Measurements from ENCODE around the gene TSSK6.

Gene TSSK6

GRCh38 chr19:19502281-19502680, 13.1 kb downstream of the TSSK6 start:
- no peak for TF ChIP-seq SUZ12 (IDR thresholded peaks at IDR 0.05; ENCODE audit: extremely low read depth, insufficient read depth, insufficient read length)
- no peak for TF ChIP-seq ZNF274 (IDR thresholded peaks at IDR 0.05; ENCODE audit: low read depth, low read length)
- TF ChIP-seq YY1 (IDR thresholded peaks at IDR 0.05; ENCODE audit: insufficient read depth, insufficient read length) = no peak
- Histone ChIP-seq H3K4me3 (ENCODE audit: insufficient read length, low read depth) (no peak overlapping the region), H3K27me3 (ENCODE audit: insufficient read depth, insufficient read length) (no peaks in the 10 kb centered on the region), H3K36me3 (ENCODE audit: insufficient read depth, insufficient read length, low read length) (peaks cover 97% of the 10 kb centered on the region), H3K4me1 (ENCODE audit: insufficient read depth, insufficient read length) (peaks cover 7% of the 10 kb centered on the region), H3K9ac (ENCODE audit: insufficient read length, low read depth) (no peak overlapping the region), H3K9me3 (ENCODE audit: insufficient read depth, low read length) (no peaks in the 10 kb centered on the region)
- no peak for DNase-seq (ENCODE audit: low read depth, low spot score)

GRCh38 chr19:19501798-19502197, 13.6 kb downstream of the TSSK6 start:
- TF ChIP-seq YY1 (IDR thresholded peaks at IDR 0.05; ENCODE audit: insufficient read depth, insufficient read length) (no peak), SUZ12 (IDR thresholded peaks at IDR 0.05; ENCODE audit: extremely low read depth, insufficient read depth, insufficient read length) (no peak), ZNF274 (IDR thresholded peaks at IDR 0.05; ENCODE audit: low read depth, low read length) (no peak)

GRCh38 chr19:19500975-19501644, 14.2 kb downstream of the TSSK6 start:
- Histone ChIP-seq H3K9ac (ENCODE audit: insufficient read length, low read depth) (no peak overlapping the region), H3K4me1 (ENCODE audit: insufficient read depth, insufficient read length) (peaks cover 7% of the 10 kb centered on the region), H3K4me3 (ENCODE audit: insufficient read length, low read depth) (no peak overlapping the region), H3K36me3 (ENCODE audit: insufficient read depth, insufficient read length, low read length) (peaks cover 100% of the 10 kb centered on the region), H3K9me3 (ENCODE audit: insufficient read depth, low read length) (no peaks in the 10 kb centered on the region), H3K27me3 (ENCODE audit: insufficient read depth, insufficient read length) (no peaks in the 10 kb centered on the region)
- DNase-seq (ENCODE audit: low read depth, low spot score) = no peak
- TF ChIP-seq YY1 (IDR thresholded peaks at IDR 0.05; ENCODE audit: insufficient read depth, insufficient read length) = no peak
- no peak for TF ChIP-seq ZNF274 (IDR thresholded peaks at IDR 0.05; ENCODE audit: low read depth, low read length)
- TF ChIP-seq SUZ12 (IDR thresholded peaks at IDR 0.05; ENCODE audit: extremely low read depth, insufficient read depth, insufficient read length) = no peak

More at GRCh38 chr19:19501798-19502197, 13.6 kb downstream of the TSSK6 start:
- Histone ChIP-seq H3K9me3 (ENCODE audit: insufficient read depth, low read length) (no peaks in the 10 kb centered on the region), H3K27me3 (ENCODE audit: insufficient read depth, insufficient read length) (no peaks in the 10 kb centered on the region), H3K36me3 (ENCODE audit: insufficient read depth, insufficient read length, low read length) (peaks cover 99% of the 10 kb centered on the region), H3K9ac (ENCODE audit: insufficient read length, low read depth) (no peak overlapping the region), H3K4me3 (ENCODE audit: insufficient read length, low read depth) (no peak overlapping the region), H3K4me1 (ENCODE audit: insufficient read depth, insufficient read length) (peaks cover 7% of the 10 kb centered on the region)
- DNase-seq (ENCODE audit: low read depth, low spot score) = no peak

GRCh38 chr19:19499272-19499995, 15.9 kb downstream of the TSSK6 start:
- peaks cover 3% of the 10 kb centered on the region for H3K4me1 ChIP-seq (ENCODE audit: insufficient read depth, insufficient read length)
- TF ChIP-seq ZNF274 (IDR thresholded peaks at IDR 0.05; ENCODE audit: low read depth, low read length) = no peak
- TF ChIP-seq SUZ12 (IDR thresholded peaks at IDR 0.05; ENCODE audit: extremely low read depth, insufficient read depth, insufficient read length) = no peak
- no peak for TF ChIP-seq YY1 (IDR thresholded peaks at IDR 0.05; ENCODE audit: insufficient read depth, insufficient read length)
- H3K4me3 ChIP-seq (ENCODE audit: insufficient read length, low read depth) = no peak overlapping the region
- no peak for DNase-seq (ENCODE audit: low read depth, low spot score)
- H3K36me3 ChIP-seq (ENCODE audit: insufficient read depth, insufficient read length, low read length) = peaks cover 97% of the 10 kb centered on the region
- no peak overlapping the region for H3K9ac ChIP-seq (ENCODE audit: insufficient read length, low read depth)
- no peaks in the 10 kb centered on the region for H3K9me3 ChIP-seq (ENCODE audit: insufficient read depth, low read length)
- H3K27me3 ChIP-seq (ENCODE audit: insufficient read depth, insufficient read length) = no peaks in the 10 kb centered on the region

- no peak for DNase-seq (ENCODE audit: low read depth, low spot score)
- H3K9ac ChIP-seq (ENCODE audit: insufficient read length, low read depth) = peak overlapping the region; percentile 18
- no peak overlapping the region for H3K4me3 ChIP-seq (ENCODE audit: insufficient read length, low read depth)
- no peaks in the 10 kb centered on the region for H3K27me3 ChIP-seq (ENCODE audit: insufficient read depth, insufficient read length)
- TF ChIP-seq YY1 (IDR thresholded peaks at IDR 0.05; ENCODE audit: insufficient read depth, insufficient read length) (no peak), ZNF274 (IDR thresholded peaks at IDR 0.05; ENCODE audit: low read depth, low read length) (no peak), SUZ12 (IDR thresholded peaks at IDR 0.05; ENCODE audit: extremely low read depth, insufficient read depth, insufficient read length) (no peak)
- H3K9me3 ChIP-seq (ENCODE audit: insufficient read depth, low read length) = no peaks in the 10 kb centered on the region
- H3K36me3 ChIP-seq (ENCODE audit: insufficient read depth, insufficient read length, low read length) = peaks cover 96% of the 10 kb centered on the region
- H3K4me1 ChIP-seq (ENCODE audit: insufficient read depth, insufficient read length) = peaks cover 6% of the 10 kb centered on the region
These were observed 16.9 kb downstream of the TSSK6 start for GRCh38 chr19:19498255-19498991.

GRCh38 chr19:19495614-19496603, 19.4 kb downstream of the TSSK6 start:
- no peaks in the 10 kb centered on the region for H3K27me3 ChIP-seq (ENCODE audit: insufficient read depth, insufficient read length)
- no peak overlapping the region for H3K4me3 ChIP-seq (ENCODE audit: insufficient read length, low read depth)
- no peaks in the 10 kb centered on the region for H3K9me3 ChIP-seq (ENCODE audit: insufficient read depth, low read length)
- no peak overlapping the region for H3K9ac ChIP-seq (ENCODE audit: insufficient read length, low read depth)
- peaks cover 95% of the 10 kb centered on the region for H3K36me3 ChIP-seq (ENCODE audit: insufficient read depth, insufficient read length, low read length)
- TF ChIP-seq ZNF274 (IDR thresholded peaks at IDR 0.05; ENCODE audit: low read depth, low read length) (no peak), SUZ12 (IDR thresholded peaks at IDR 0.05; ENCODE audit: extremely low read depth, insufficient read depth, insufficient read length) (no peak), YY1 (IDR thresholded peaks at IDR 0.05; ENCODE audit: insufficient read depth, insufficient read length) (no peak)
- peaks cover 7% of the 10 kb centered on the region for H3K4me1 ChIP-seq (ENCODE audit: insufficient read depth, insufficient read length)
- no peak for DNase-seq (ENCODE audit: low read depth, low spot score)
